ENCODE results near the gene DENND5A.

DENND5A gene
- total RNA-seq: 83.1 to 208 (median 90.1) reads per million in 4 experiments

- peak; percentile 40 for DNase-seq
Measured at GRCh38 chr11:9265211-9266131, at the start of gene DENND5A. TSS of gene DENND5A (minus strand) at chr11:9265350. CDS start at chr11:9265069, 281 bp downstream.

- peak; percentile 98 for DNase-seq
Measured at GRCh38 chr11:9314291-9315077, 49.3 kb upstream of the DENND5A start, which contains the start of gene TMEM41B. TSS of gene TMEM41B (minus strand) at chr11:9314593. CDS start at chr11:9314441, 152 bp downstream.

GRCh38 chr11:9313648-9314290 lies 48.6 kb upstream of the DENND5A start:
- no peak for DNase-seq

- DNase-seq: no peak
Measured at GRCh38 chr11:9310485-9311090, 45.4 kb upstream of the DENND5A start.

GRCh38 chr11:9304178-9304577 lies 39.0 kb upstream of the DENND5A start:
- DNase-seq: no peak

GRCh38 chr11:9302448-9302847 lies 37.3 kb upstream of the DENND5A start:
- DNase-seq: no peak

GRCh38 chr11:9301720-9302119 lies 36.6 kb upstream of the DENND5A start:
- no peak for DNase-seq

- no peak for DNase-seq
Measured at GRCh38 chr11:9293646-9294045, 28.5 kb upstream of the DENND5A start.

- DNase-seq: no peak
Measured at GRCh38 chr11:9285850-9286587, 20.9 kb upstream of the DENND5A start.

GRCh38 chr11:9280655-9281301 lies 15.6 kb upstream of the DENND5A start:
- peak; percentile 19 for DNase-seq

GRCh38 chr11:9277176-9277575 lies 12.0 kb upstream of the DENND5A start:
- no peak for DNase-seq

- DNase-seq: no peak
Measured at GRCh38 chr11:9276571-9276970, 11.4 kb upstream of the DENND5A start.

GRCh38 chr11:9274499-9275258 lies 9.5 kb upstream of the DENND5A start:
- DNase-seq: no peak

- DNase-seq: no peak
Measured at GRCh38 chr11:9273376-9274336, 8.5 kb upstream of the DENND5A start.

- no peak for DNase-seq
Measured at GRCh38 chr11:9269492-9270013, 4.4 kb upstream of the DENND5A start.

GRCh38 chr11:9267680-9268079 lies 2.5 kb upstream of the DENND5A start:
- DNase-seq: no peak

- DNase-seq: no peak
Measured at GRCh38 chr11:9266926-9267325, 1.8 kb upstream of the DENND5A start.

- no peak for DNase-seq
Measured at GRCh38 chr11:9266132-9266736, 1.1 kb upstream of the DENND5A start.

Data from effector CD8-positive, alpha-beta T cell (primary cell).